ENCODE measurements around the gene CFAP57.
"Not testable (repeated sequence)": the region's sequence is repeated elsewhere in the genome, so short reads cannot be mapped to it uniquely, and the experiment has no call there.

The CFAP57 gene

GRCh38 chr1:43172527-43172972 lies 420 bp downstream of the CFAP57 start:
- DNase-seq (ENCODE audit: low read depth in 2 of 2, low spot score in 1 of 2) = peak; percentile 66 to 76

- no peak for DNase-seq (ENCODE audit: low read depth in 2 of 2, low spot score in 1 of 2)
These were observed 2.7 kb downstream of the CFAP57 start for GRCh38 chr1:43174873-43175272.

- DNase-seq (ENCODE audit: low read depth in 2 of 2, low spot score in 1 of 2) = no peak
These were observed 5.6 kb downstream of the CFAP57 start for GRCh38 chr1:43177691-43178090.

GRCh38 chr1:43184388-43184787 lies 12.3 kb downstream of the CFAP57 start:
- DNase-seq (ENCODE audit: low read depth in 2 of 2, low spot score in 1 of 2) = no peak

- DNase-seq (ENCODE audit: low read depth in 2 of 2, low spot score in 1 of 2) = no peak
These were observed 12.9 kb downstream of the CFAP57 start for GRCh38 chr1:43184995-43185394.

- no peak for DNase-seq (ENCODE audit: low read depth in 2 of 2, low spot score in 1 of 2)
These were observed 16.0 kb downstream of the CFAP57 start for GRCh38 chr1:43188106-43188505.

GRCh38 chr1:43194509-43194908 lies 22.4 kb downstream of the CFAP57 start:
- no peak for DNase-seq (ENCODE audit: low read depth in 2 of 2, low spot score in 1 of 2)

- DNase-seq (ENCODE audit: low read depth in 2 of 2, low spot score in 1 of 2) = no peak
These were observed 25.4 kb downstream of the CFAP57 start for GRCh38 chr1:43197343-43198127.

- DNase-seq (ENCODE audit: low read depth in 2 of 2, low spot score in 1 of 2) = no peak
These were observed 27.1 kb downstream of the CFAP57 start for GRCh38 chr1:43199093-43199726.

- no peak for DNase-seq (ENCODE audit: low read depth in 2 of 2, low spot score in 1 of 2)
These were observed 31.7 kb downstream of the CFAP57 start for GRCh38 chr1:43203859-43204258.

GRCh38 chr1:43204394-43204793 lies 32.3 kb downstream of the CFAP57 start:
- DNase-seq (ENCODE audit: low read depth in 2 of 2, low spot score in 1 of 2) = no peak

- DNase-seq (ENCODE audit: low read depth in 2 of 2, low spot score in 1 of 2) = no peak
These were observed 33.5 kb downstream of the CFAP57 start for GRCh38 chr1:43205671-43206070.

- DNase-seq (ENCODE audit: low read depth in 2 of 2, low spot score in 1 of 2) = no peak
These were observed 34.6 kb downstream of the CFAP57 start for GRCh38 chr1:43206600-43207228.

GRCh38 chr1:43207229-43207853 lies 35.2 kb downstream of the CFAP57 start:
- DNase-seq (ENCODE audit: low read depth in 2 of 2, low spot score in 1 of 2) = no peak

- DNase-seq (ENCODE audit: low read depth in 2 of 2, low spot score in 1 of 2) = not testable (repeated sequence)
These were observed 36.1 kb downstream of the CFAP57 start for GRCh38 chr1:43208277-43208676.

- no peak for DNase-seq (ENCODE audit: low read depth in 2 of 2, low spot score in 1 of 2)
These were observed 42.6 kb downstream of the CFAP57 start for GRCh38 chr1:43214501-43215444.

GRCh38 chr1:43217747-43218146 lies 45.6 kb downstream of the CFAP57 start:
- no peak for DNase-seq (ENCODE audit: low read depth in 2 of 2, low spot score in 1 of 2)

GRCh38 chr1:43220905-43221778 lies 49.0 kb downstream of the CFAP57 start:
- DNase-seq (ENCODE audit: low read depth in 2 of 2, low spot score in 1 of 2) = no peak

GRCh38 chr1:43221797-43222196 lies 49.7 kb downstream of the CFAP57 start:
- DNase-seq (ENCODE audit: low read depth in 2 of 2, low spot score in 1 of 2) = no peak

- no peak for DNase-seq (ENCODE audit: low read depth in 2 of 2, low spot score in 1 of 2)
These were observed 50.7 kb downstream of the CFAP57 start for GRCh38 chr1:43222879-43223278.
